ENCODE data around the gene OR51T1.

The OR51T1 gene, protein sequence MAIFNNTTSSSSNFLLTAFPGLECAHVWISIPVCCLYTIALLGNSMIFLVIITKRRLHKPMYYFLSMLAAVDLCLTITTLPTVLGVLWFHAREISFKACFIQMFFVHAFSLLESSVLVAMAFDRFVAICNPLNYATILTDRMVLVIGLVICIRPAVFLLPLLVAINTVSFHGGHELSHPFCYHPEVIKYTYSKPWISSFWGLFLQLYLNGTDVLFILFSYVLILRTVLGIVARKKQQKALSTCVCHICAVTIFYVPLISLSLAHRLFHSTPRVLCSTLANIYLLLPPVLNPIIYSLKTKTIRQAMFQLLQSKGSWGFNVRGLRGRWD

DNA sequence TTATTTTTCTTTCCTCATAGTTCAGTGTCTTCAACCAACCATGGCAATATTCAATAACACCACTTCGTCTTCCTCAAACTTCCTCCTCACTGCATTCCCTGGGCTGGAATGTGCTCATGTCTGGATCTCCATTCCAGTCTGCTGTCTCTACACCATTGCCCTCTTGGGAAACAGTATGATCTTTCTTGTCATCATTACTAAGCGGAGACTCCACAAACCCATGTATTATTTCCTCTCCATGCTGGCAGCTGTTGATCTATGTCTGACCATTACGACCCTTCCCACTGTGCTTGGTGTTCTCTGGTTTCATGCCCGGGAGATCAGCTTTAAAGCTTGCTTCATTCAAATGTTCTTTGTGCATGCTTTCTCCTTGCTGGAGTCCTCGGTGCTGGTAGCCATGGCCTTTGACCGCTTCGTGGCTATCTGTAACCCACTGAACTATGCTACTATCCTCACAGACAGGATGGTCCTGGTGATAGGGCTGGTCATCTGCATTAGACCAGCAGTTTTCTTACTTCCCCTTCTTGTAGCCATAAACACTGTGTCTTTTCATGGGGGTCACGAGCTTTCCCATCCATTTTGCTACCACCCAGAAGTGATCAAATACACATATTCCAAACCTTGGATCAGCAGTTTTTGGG, at the start of gene OR51T1:
Gene OR51T1 (plus strand): TSS at position 41 of the 641 bp plus-strand sequence. CDS start 0 bp downstream, at position 41.
- no peaks in the 10 kb centered on the region for H4K20me1 ChIP-seq (ENCODE audit: control insufficient read depth, insufficient read depth, low read depth, low read length)
- no peaks in the 10 kb centered on the region for H3K4me1 ChIP-seq (ENCODE audit: control insufficient read depth, low read length)
- H3K27me3 ChIP-seq (ENCODE audit: control insufficient read depth, low read length): no peaks in the 10 kb centered on the region
- no peak within 1 kb of the TSS for H3K4me2 ChIP-seq (ENCODE audit: low read length)
- no peak within 1 kb of the TSS for H3K27ac ChIP-seq (ENCODE audit: low read depth, low read length)
- no peak within 1 kb of the TSS for H3K4me3 ChIP-seq (ENCODE audit: low read length)
- no peaks in the 10 kb centered on the region for H3K9me2 ChIP-seq (replicated peaks; ENCODE audit: control insufficient read depth, low read length)
- TF ChIP-seq EZH2phosphoT487 (IDR thresholded peaks at IDR 0.05; ENCODE audit: borderline replicate concordance, low read length): no peak
- TF ChIP-seq, protein P1, sequence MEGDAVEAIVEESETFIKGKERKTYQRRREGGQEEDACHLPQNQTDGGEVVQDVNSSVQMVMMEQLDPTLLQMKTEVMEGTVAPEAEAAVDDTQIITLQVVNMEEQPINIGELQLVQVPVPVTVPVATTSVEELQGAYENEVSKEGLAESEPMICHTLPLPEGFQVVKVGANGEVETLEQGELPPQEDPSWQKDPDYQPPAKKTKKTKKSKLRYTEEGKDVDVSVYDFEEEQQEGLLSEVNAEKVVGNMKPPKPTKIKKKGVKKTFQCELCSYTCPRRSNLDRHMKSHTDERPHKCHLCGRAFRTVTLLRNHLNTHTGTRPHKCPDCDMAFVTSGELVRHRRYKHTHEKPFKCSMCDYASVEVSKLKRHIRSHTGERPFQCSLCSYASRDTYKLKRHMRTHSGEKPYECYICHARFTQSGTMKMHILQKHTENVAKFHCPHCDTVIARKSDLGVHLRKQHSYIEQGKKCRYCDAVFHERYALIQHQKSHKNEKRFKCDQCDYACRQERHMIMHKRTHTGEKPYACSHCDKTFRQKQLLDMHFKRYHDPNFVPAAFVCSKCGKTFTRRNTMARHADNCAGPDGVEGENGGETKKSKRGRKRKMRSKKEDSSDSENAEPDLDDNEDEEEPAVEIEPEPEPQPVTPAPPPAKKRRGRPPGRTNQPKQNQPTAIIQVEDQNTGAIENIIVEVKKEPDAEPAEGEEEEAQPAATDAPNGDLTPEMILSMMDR (IDR thresholded peaks at IDR 0.05; ENCODE audit: low read depth, low read length, poor library complexity, severe bottlenecking): no peak
- no peaks in the 10 kb centered on the region for H3K79me2 ChIP-seq (ENCODE audit: control insufficient read depth, low read length)
- H3K9me3 ChIP-seq (ENCODE audit: control insufficient read depth, insufficient read depth, low read length): no peaks in the 10 kb centered on the region
- no peaks in the 10 kb centered on the region for H3F3A ChIP-seq (ENCODE audit: control insufficient read depth, insufficient read depth)
- H3K36me3 ChIP-seq (ENCODE audit: control insufficient read depth, low read length): no peaks in the 10 kb centered on the region

DNA sequence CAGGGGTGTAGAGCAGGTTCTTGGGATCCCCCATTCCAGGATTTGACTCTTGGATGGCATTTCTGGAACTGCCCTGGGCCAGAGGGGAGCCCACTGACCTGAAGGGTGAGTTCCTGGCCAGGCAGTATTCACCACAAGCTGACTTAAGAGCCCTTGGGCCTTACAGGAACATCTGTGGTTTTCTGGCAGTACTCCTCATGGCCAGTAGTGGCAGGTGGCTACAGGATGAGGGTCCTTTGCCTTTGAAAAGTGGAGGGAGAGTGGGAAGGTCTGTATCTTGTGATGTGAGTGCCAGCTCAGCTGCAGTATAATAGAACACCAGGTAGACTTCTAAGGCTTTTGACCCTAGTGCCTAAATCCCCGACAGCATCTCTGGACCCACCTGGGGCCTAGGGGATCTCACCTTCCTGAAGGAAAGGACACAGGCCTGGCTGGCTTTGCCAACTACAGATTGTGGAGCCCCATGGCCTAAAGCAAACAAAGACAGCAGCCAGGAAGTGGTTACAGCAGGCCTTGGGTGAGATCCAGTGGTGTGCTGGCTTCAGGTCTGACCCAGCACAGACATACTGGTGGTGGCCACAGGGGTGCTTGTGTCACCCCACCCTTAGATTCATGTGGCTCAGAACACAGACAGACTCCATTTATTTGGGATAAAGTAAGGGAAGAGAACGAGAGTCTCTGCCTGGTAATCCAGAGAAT, 41.7 kb upstream of the OR51T1 start:
- no peaks in the 10 kb centered on the region for H3K9me2 ChIP-seq (replicated peaks; ENCODE audit: control insufficient read depth, low read length)
- no peak overlapping the region for H3K4me2 ChIP-seq (ENCODE audit: low read length)
- no peaks in the 10 kb centered on the region for H3F3A ChIP-seq (ENCODE audit: control insufficient read depth, insufficient read depth)
- no peak overlapping the region for H3K4me3 ChIP-seq (ENCODE audit: low read length)
- no peaks in the 10 kb centered on the region for H3K9me3 ChIP-seq (ENCODE audit: control insufficient read depth, insufficient read depth, low read length)
- no peaks in the 10 kb centered on the region for H4K20me1 ChIP-seq (ENCODE audit: control insufficient read depth, insufficient read depth, low read depth, low read length)
- no peaks in the 10 kb centered on the region for H3K79me2 ChIP-seq (ENCODE audit: control insufficient read depth, low read length)
- no peak overlapping the region for H3K27ac ChIP-seq (ENCODE audit: low read depth, low read length)
- no peaks in the 10 kb centered on the region for H3K27me3 ChIP-seq (ENCODE audit: control insufficient read depth, low read length)
- no peaks in the 10 kb centered on the region for H3K36me3 ChIP-seq (ENCODE audit: control insufficient read depth, low read length)
- no peaks in the 10 kb centered on the region for H3K4me1 ChIP-seq (ENCODE audit: control insufficient read depth, low read length)
- TF ChIP-seq, protein P1 (IDR thresholded peaks at IDR 0.05; ENCODE audit: low read depth, low read length, poor library complexity, severe bottlenecking): no peak
- TF ChIP-seq EZH2phosphoT487 (IDR thresholded peaks at IDR 0.05; ENCODE audit: borderline replicate concordance, low read length): no peak

DNA sequence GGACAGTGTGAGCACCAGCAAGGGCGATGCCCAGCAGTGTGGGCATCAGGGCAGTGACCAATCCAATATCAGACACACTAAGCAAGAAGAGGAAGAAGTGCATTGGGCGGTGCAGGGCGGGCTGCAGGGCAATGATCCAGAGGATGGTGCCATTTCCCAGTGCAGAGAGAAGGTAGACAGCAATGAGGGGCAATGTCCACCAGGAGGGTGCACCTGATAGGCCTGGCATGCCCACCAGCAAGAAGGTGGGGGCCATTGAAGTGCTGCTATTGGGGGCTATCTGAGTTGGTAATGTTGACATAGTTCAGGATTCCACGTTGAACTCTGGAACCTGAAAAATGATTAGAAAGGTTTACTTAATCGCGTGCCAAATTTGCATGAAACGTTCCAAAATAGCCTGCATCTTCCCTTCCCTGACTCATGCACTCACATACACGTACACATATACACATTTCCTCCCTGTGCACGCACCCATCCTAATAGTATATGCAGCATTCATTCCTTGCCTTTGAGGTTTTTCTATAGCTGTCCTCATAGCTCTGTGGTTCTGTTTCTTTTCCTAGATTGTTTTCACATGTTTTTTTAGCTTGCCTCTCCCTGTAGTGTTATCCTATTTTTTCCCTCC, 32.7 kb upstream of the OR51T1 start, which contains the start of gene OR51S1:
Gene OR51S1 (minus strand): TSS at position 301 of the 625 bp plus-strand sequence. CDS start 0 bp downstream, at position 301.
- Histone ChIP-seq H3K4me1 (ENCODE audit: control insufficient read depth, low read length) (no peaks in the 10 kb centered on the region), H3K27me3 (ENCODE audit: control insufficient read depth, low read length) (no peaks in the 10 kb centered on the region)

More for the DNA sequence above, 32.7 kb upstream of the OR51T1 start, which contains the start of gene OR51S1:
- Histone ChIP-seq H3F3A (ENCODE audit: control insufficient read depth, insufficient read depth) (no peaks in the 10 kb centered on the region), H3K9me3 (ENCODE audit: control insufficient read depth, insufficient read depth, low read length) (no peaks in the 10 kb centered on the region), H3K4me3 (ENCODE audit: low read length) (no peak within 1 kb of the TSS), H3K79me2 (ENCODE audit: control insufficient read depth, low read length) (no peaks in the 10 kb centered on the region), H3K27ac (ENCODE audit: low read depth, low read length) (no peak within 1 kb of the TSS), H3K36me3 (ENCODE audit: control insufficient read depth, low read length) (no peaks in the 10 kb centered on the region), H4K20me1 (ENCODE audit: control insufficient read depth, insufficient read depth, low read depth, low read length) (no peaks in the 10 kb centered on the region), H3K4me2 (ENCODE audit: low read length) (no peak within 1 kb of the TSS), H3K9me2 (replicated peaks; ENCODE audit: control insufficient read depth, low read length) (no peaks in the 10 kb centered on the region)
- TF ChIP-seq, protein P1 (IDR thresholded peaks at IDR 0.05; ENCODE audit: low read depth, low read length, poor library complexity, severe bottlenecking): no peak
- no peak for TF ChIP-seq EZH2phosphoT487 (IDR thresholded peaks at IDR 0.05; ENCODE audit: borderline replicate concordance, low read length)
